HK-2 (cell line): ENCODE results near the gene ZSWIM8.

Source experiments
- DNase-seq: peaks from one replicate; pipeline ENCODE4 v3.0.0-alpha.2; 2018; ENCODE audit not compliant: unreplicated experiment

Gene ZSWIM8

DNA sequence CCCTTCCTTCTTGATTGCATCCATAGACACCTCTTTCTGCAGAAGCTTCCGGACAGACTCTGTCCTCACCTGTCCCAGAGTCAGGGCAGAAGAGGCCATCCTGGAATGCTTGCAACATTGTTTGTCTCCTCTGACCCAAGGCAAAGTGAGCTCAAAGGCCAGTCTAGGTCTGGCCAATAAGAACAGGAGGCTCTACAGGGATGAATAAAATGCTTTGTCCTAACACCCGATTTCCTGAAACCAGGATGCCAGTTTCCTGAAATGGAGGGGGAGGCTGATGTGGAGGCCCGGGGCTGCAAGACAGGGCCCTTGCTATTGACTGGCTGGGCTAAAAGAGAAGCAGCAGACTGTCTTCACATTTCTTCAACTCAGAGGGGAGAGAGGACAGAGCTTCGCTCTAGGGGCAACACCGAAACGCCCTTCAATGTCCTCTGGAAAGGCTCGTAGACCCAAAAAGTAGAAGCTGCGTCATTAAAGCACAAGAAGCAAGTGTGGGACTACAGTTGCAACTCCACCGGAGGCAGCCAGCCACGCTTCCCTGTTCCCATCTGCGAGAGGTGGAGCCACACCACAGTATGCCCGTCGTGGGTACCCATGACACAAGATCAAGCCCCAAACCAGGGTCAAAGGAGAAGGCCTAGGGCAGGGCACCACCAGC, 55.1 kb downstream of the ZSWIM8 start:
- DNase-seq, result no peak

GRCh38 chr10:73841061-73841421, 55.6 kb downstream of the ZSWIM8 start:
- no peak for DNase-seq

- no peak for DNase-seq
These were observed 56.3 kb downstream of the ZSWIM8 start for GRCh38 chr10:73841526-73842285.

GRCh38 chr10:73842349-73842748, 56.9 kb downstream of the ZSWIM8 start:
- DNase-seq, result no peak

DNA sequence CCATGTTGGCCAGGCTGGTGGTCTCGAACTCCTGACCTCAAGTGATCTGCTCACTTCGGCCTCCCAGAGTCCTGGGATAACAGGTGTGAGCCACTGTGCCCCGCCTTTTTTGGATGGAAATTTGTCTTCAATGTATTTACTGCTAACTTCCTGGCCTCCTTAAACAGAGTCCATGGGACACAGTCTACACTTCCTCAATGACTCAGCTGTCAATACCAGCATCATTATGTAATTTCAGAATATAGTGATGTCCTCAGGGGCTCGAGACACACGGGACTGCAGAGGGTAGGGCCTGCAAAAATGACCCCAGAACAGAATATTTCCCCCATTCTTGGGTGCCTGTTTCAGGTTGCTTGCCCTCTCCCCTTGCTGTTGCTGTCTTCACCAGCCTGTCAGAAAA, 57.9 kb downstream of the ZSWIM8 start:
- DNase-seq, result no peak

DNA sequence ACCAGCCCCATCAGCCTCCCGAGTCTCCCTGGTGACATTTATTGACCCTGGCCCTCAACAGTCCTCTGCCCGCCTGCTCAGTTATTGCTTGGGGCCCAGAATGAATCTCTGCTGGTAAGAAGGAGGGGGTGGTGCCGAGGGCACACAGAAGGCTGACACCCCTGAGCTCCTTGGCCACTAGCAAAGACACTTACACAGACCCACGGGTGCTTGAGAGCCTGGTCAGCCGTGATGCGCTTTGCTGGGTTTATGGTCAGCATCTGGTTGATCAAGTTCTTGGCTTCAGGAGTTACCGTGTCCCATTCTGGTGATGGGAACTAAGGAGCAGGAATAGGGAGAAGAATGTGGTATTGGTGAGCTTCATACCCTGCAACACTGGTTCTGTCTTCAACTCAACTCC, 61.6 kb downstream of the ZSWIM8 start:
- no peak for DNase-seq

DNA sequence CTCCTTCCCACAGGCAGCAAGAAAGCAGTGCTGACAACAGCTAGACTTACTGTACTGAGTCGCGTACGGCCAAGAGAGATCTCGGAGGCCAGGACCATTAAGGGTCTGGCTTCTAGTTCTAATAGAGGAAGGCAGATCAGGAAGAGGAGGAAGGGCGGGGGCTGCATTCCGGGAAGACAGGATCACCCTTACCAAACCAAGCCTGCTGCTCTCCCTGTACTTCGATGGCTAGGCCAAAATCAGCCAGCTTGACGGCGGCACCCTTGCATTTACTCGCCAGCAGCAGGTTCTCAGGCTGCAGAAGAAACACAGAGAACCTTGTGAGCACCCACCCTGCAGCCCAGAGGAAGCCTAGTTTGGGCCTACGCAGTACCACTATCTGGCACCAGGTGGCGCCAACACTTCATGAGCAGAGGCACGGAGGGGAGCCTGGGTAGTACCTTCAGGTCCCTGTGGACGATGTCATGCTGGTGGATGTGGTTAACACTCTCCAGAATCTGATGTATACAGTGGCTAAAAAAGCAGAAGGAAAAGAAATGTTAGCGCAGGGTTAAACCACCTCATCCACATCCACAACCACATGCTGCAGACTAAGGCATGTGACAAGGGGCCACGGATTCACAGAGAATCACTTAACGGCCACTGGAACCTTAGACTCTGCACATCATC, 63.5 kb downstream of the ZSWIM8 start:
- DNase-seq, result peak; percentile 87

GRCh38 chr10:73850211-73850610, 64.8 kb downstream of the ZSWIM8 start:
- no peak for DNase-seq

DNA sequence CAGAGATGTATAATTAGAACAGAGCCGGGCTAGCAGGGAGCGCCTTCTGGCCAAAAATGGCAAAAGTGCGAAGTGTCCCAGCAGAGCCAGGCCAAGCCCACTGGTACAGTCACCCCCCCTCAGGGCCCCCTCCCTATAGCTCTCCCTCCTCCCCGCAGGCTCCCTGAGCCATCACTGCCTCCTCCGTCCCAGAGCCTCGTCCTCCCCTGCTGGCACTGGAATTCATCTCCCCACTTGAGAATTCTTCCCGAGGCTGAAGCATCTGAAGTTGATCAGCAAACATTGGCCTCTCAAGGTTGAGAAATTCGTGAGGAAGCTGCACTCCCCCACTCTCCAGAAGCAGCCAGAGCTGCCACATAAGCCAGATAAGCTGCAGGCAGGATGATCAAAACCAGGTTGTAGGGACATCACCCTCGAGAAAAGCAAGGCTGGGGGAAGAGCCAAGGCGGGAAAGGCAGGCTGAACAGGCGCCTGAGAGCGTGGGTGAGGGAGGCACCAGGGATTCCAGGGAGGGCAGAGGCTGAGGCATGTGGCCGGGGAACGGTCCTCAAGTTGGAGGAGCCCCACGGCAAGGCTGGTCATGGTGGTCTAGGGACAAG, 65.6 kb downstream of the ZSWIM8 start:
- no peak for DNase-seq
